Panc1 (cell line): ENCODE data around the gene DLG2. TPM values are rescaled to one million over a fixed set of nuclear protein-coding genes. Genes with fewer than 3 reads are reported as not detected.

Source experiments
- ATAC-seq: fragments of 200-7000 bp; cut with Tn5 transposase; 2 replicates; pipeline ENCODE4 v1.9.1; 2020; ENCODE audit warnings: mild to moderate bottlenecking, moderate library complexity
- BruUV-seq: library from RNA; stranded (reverse); fragments of 400-500 nt; replicated peaks from 2 replicates; lab custom pipeline; 2021; lab: Mats Ljungman, UMichigan
- CTCF ChIA-PET: fragments of 300-600 bp; sonication (Branson Sonifier 250); formaldehyde crosslinking; loops from one replicate; lab custom pipeline; 2022; ENCODE audit warnings: antibody characterized with exemption; lab: Charles Lee
- POLR2A ChIA-PET: fragments of 300-600 bp; sonication (Branson Sonifier 250); formaldehyde crosslinking; loops from one replicate; lab custom pipeline; 2022; ENCODE audit warnings: antibody characterized with exemption; lab: Charles Lee
- DNase-seq: peaks from one replicate; pipeline ENCODE4 v3.0.0-alpha.2; 2010; ENCODE audit warnings: low read depth, low spot score
- H3K27ac ChIP-seq: 2 replicates; pipeline ENCODE4 v1.5.1; 2011; ENCODE audit warnings: mild to moderate bottlenecking, low read length, inconsistent platforms
- H3K27me3 ChIP-seq: fragments of 200-500 bp; sonication (Bioruptor generic); 2 replicates; pipeline ENCODE4 v1.6.0; 2014; ENCODE audit warnings: low read length, inconsistent platforms; ENCODE audit not compliant: control insufficient read depth, insufficient read depth
- H3K36me3 ChIP-seq: fragments of 200-500 bp; sonication (Bioruptor generic); 2 replicates; pipeline ENCODE4 v1.5.1; 2014; ENCODE audit warnings: inconsistent platforms, mild to moderate bottlenecking, low read length, moderate library complexity; ENCODE audit not compliant: control insufficient read depth, insufficient read depth
- H3K4me1 ChIP-seq: 2 replicates; pipeline ENCODE4 v1.5.1; 2011; ENCODE audit warnings: inconsistent platforms, mild to moderate bottlenecking, low read length, moderate library complexity; ENCODE audit not compliant: control insufficient read depth, insufficient read depth
- H3K4me3 ChIP-seq, 2 experiments: 2 replicates each; pipeline ENCODE4 v1.5.1; 2011 to 2012; ENCODE audit warnings: low read depth in 2 of 2, low read length in 2 of 2, mild to moderate bottlenecking in 2 of 2, inconsistent platforms in 1 of 2, moderate library complexity in 1 of 2
- H3K9me3 ChIP-seq: fragments of 200-500 bp; sonication (Bioruptor generic); 2 replicates; pipeline ENCODE4 v1.5.1; 2014; ENCODE audit warnings: low read depth, mild to moderate bottlenecking, inconsistent platforms, low read length, moderate library complexity; ENCODE audit not compliant: control insufficient read depth, insufficient read depth
- CTCF ChIP-seq: fragments of 450-650 bp; IDR thresholded peaks from 2 replicates; pipeline ENCODE4 v1.5.1; 2017; ENCODE audit warnings: mild to moderate bottlenecking
- POLR2AphosphoS5 ChIP-seq: IDR thresholded peaks from 2 replicates; pipeline ENCODE4 v1.6.1; 2012; ENCODE audit warnings: mild to moderate bottlenecking, low read depth, low read length, moderate library complexity
- REST ChIP-seq, 2 experiments: IDR thresholded peaks; 2 replicates each; pipeline ENCODE4 v1.6.1; 2011 to 2012; ENCODE audit warnings: low read depth in 2 of 2, control low read depth in 1 of 2, low read length in 1 of 2, mild to moderate bottlenecking in 1 of 2, moderate library complexity in 1 of 2; ENCODE audit not compliant: insufficient read depth in 1 of 2
- SIN3A ChIP-seq: IDR thresholded peaks from 2 replicates; pipeline ENCODE4 v1.6.1; 2012; ENCODE audit warnings: low read depth, mild to moderate bottlenecking, low read length, moderate library complexity, borderline replicate concordance; ENCODE audit not compliant: insufficient read depth
- TCF7L2 ChIP-seq: IDR thresholded peaks from 2 replicates; pipeline ENCODE4 v1.6.1; 2011; ENCODE audit warnings: mild to moderate bottlenecking, low read depth, low read length, inconsistent platforms
- in situ Hi-C: cut with HindIII; loops from 2 replicates; pipeline ENCODE4 v1.10.0; 2016; ENCODE audit warnings: low sequenced_read_pairs, low pct_unique_long_range_greater_than_20kb
- intact Hi-C: fragments of 100-400 bp; cut with micrococcal nuclease; formaldehyde crosslinking; loops from one replicate; pipeline ENCODE4 v1.10.0; 2022; ENCODE audit not compliant: unreplicated experiment
- total RNA-seq: library from RNA; stranded (reverse); gene quantifications from one replicate; pipeline ENCODE4 v1.2.1, GENCODE V29; 2021; ENCODE audit not compliant: unreplicated experiment

Gene DLG2
- total RNA-seq, 1 experiment from 2014 or later, result 4.2 TPM

- no peaks in the 10 kb centered on the region for H3K36me3 ChIP-seq
- BruUV-seq, result no TSS peak
- DNase-seq (no peak), ATAC-seq (no peak)
- intact Hi-C loops (no loop called here), in situ Hi-C loops (no loop called here)
- H3K4me1 ChIP-seq, result no peaks in the 10 kb centered on the region
- ChIA-PET CTCF (no interaction called here), POLR2A (no interaction called here)
- TF ChIP-seq SIN3A (no peak), TCF7L2 (no peak)
- H3K27ac ChIP-seq, result no peak overlapping the region
- no peaks in the 10 kb centered on the region for H3K27me3 ChIP-seq
- no peaks in the 10 kb centered on the region for H3K9me3 ChIP-seq
- H3K4me3 ChIP-seq, result no peak overlapping the region
These were observed 1699.7 kb downstream of the DLG2 start for GRCh38 chr11:83927422-83927821.

- Histone ChIP-seq H3K27me3 (no peaks in the 10 kb centered on the region), H3K27ac (no peak overlapping the region), H3K36me3 (no peaks in the 10 kb centered on the region), H3K4me1 (no peaks in the 10 kb centered on the region), H3K9me3 (no peaks in the 10 kb centered on the region), H3K4me3 (no peak overlapping the region)
- CTCF ChIA-PET, result no interaction called here
- intact Hi-C loops, result no loop called here
- TF ChIP-seq REST (IDR thresholded peaks at IDR 0.05; ENCODE audit: insufficient read depth in 1 of 2, low read depth in 2 of 2, low read length in 1 of 2) (no peak), POLR2AphosphoS5 (no peak), SIN3A (no peak), CTCF (no peak), TCF7L2 (no peak)
- no TSS peak for BruUV-seq
- in situ Hi-C loops, result no loop called here
- POLR2A ChIA-PET, result no interaction called here
- ATAC-seq, result no peak
- no peak for DNase-seq
These were observed 1702.2 kb downstream of the DLG2 start for GRCh38 chr11:83924795-83925542.

- Histone ChIP-seq H3K27ac (no peak overlapping the region), H3K36me3 (no peaks in the 10 kb centered on the region), H3K4me1 (no peaks in the 10 kb centered on the region), H3K4me3 (no peak overlapping the region), H3K27me3 (no peaks in the 10 kb centered on the region), H3K9me3 (no peaks in the 10 kb centered on the region)
- no peak for DNase-seq
- in situ Hi-C loops (no loop called here), intact Hi-C loops (no loop called here)
- ATAC-seq, result no peak
- TF ChIP-seq REST (IDR thresholded peaks at IDR 0.05; ENCODE audit: insufficient read depth in 1 of 2, low read depth in 2 of 2, low read length in 1 of 2) (no peak), POLR2AphosphoS5 (no peak), CTCF (no peak), TCF7L2 (no peak), SIN3A (no peak)
- ChIA-PET POLR2A (no interaction called here), CTCF (no interaction called here)
- BruUV-seq, result no TSS peak
These were observed 1703.2 kb downstream of the DLG2 start for GRCh38 chr11:83923961-83924360.
